Embryonic facial prominence (tissue), 1 donor: ENCODE measurements around the gene SMIM3.
"Not testable (repeated sequence)": the region's sequence is repeated elsewhere in the genome, so short reads cannot be mapped to it uniquely, and the experiment has no call there.

Source experiments
- DNase-seq: peaks from one replicate; pipeline ENCODE4 v3.0.0-alpha.2; 2016; ENCODE audit errors: extremely low spot score

Gene SMIM3

GRCh38 chr5:150778517-150779396, at the start of gene SMIM3:
SMIM3 (plus strand) TSS chr5:150778757; CDS start chr5:150795441, 16,684 bp downstream.
- DNase-seq, result peak; percentile 16

- no peak for DNase-seq
These were observed 48.7 kb upstream of the SMIM3 start for GRCh38 chr5:150729859-150730258.

GRCh38 chr5:150731669-150732242, 46.8 kb upstream of the SMIM3 start:
- no peak for DNase-seq

GRCh38 chr5:150734579-150735384, 43.8 kb upstream of the SMIM3 start:
- no peak for DNase-seq

GRCh38 chr5:150738862-150739261, 39.7 kb upstream of the SMIM3 start:
- no peak for DNase-seq

GRCh38 chr5:150740992-150741391, 37.6 kb upstream of the SMIM3 start:
- no peak for DNase-seq

- not testable (repeated sequence) for DNase-seq
These were observed 36.0 kb upstream of the SMIM3 start for GRCh38 chr5:150742455-150743141.

GRCh38 chr5:150743142-150743488, 35.4 kb upstream of the SMIM3 start:
- DNase-seq, result not testable (repeated sequence)

GRCh38 chr5:150750469-150750868, 28.1 kb upstream of the SMIM3 start:
- no peak for DNase-seq

- DNase-seq, result no peak
These were observed 27.3 kb upstream of the SMIM3 start for GRCh38 chr5:150751096-150751891.

GRCh38 chr5:150753463-150753862, 25.1 kb upstream of the SMIM3 start:
- DNase-seq, result no peak

GRCh38 chr5:150753863-150754262, 24.7 kb upstream of the SMIM3 start:
- DNase-seq, result no peak

GRCh38 chr5:150757087-150757649, 21.4 kb upstream of the SMIM3 start:
- no peak for DNase-seq

- DNase-seq, result no peak
These were observed 20.4 kb upstream of the SMIM3 start for GRCh38 chr5:150758203-150758530.

- peak; percentile 99 for DNase-seq
These were observed 19.8 kb upstream of the SMIM3 start, which contains the start of gene DCTN4 for GRCh38 chr5:150758531-150759333. DCTN4 (minus strand) TSS chr5:150759017; CDS start chr5:150758993, 24 bp downstream.

GRCh38 chr5:150759334-150759583, 19.3 kb upstream of the SMIM3 start:
- no peak for DNase-seq

- DNase-seq, result no peak
These were observed 16.3 kb upstream of the SMIM3 start for GRCh38 chr5:150762211-150762610.

- no peak for DNase-seq
These were observed 15.4 kb upstream of the SMIM3 start for GRCh38 chr5:150763023-150763769.

- DNase-seq, result no peak
These were observed 14.0 kb upstream of the SMIM3 start for GRCh38 chr5:150764530-150764929.
